H1 (cell line): ENCODE measurements around the gene SGSH.

Experiments
- EP300 ChIP-seq, 2 experiments: IDR thresholded peaks; 1 replicate in 1 of 2; 2 replicates in 1 of 2; pipeline ENCODE4 v1.6.1; 2011 to 2012; ENCODE audit warnings: low read depth in 2 of 2, low read length in 2 of 2, mild to moderate bottlenecking in 2 of 2, borderline replicate concordance in 1 of 2, inconsistent platforms in 1 of 2, moderate library complexity in 1 of 2
- HDAC2 ChIP-seq, 2 experiments: fragments of 300-600 bp in 1 of 2; sonication (generic) in 1 of 2; IDR thresholded peaks; 2 replicates each; pipeline ENCODE4 v1.6.1; 2011 to 2012; ENCODE audit warnings: low read depth in 2 of 2, low read length in 2 of 2, mild to moderate bottlenecking in 2 of 2, moderate library complexity in 2 of 2, borderline replicate concordance in 1 of 2, inconsistent platforms in 1 of 2
- JUND ChIP-seq: IDR thresholded peaks from 2 replicates; pipeline ENCODE4 v1.6.1; 2011; ENCODE audit warnings: mild to moderate bottlenecking, improper control_type of control experiment, low read length
- NRF1 ChIP-seq: IDR thresholded peaks from 2 replicates; pipeline ENCODE4 v1.6.1; 2011; ENCODE audit warnings: mild to moderate bottlenecking, low read depth, low read length, improper control_type of control experiment
- TAF1 ChIP-seq: IDR thresholded peaks from 2 replicates; pipeline ENCODE4 v1.6.1; 2011; ENCODE audit warnings: mild to moderate bottlenecking, low read depth, low read length
- TF ChIP-seq, protein P1 (sequence below), 3 experiments: IDR thresholded peaks; 1 replicate in 2 of 3; 2 replicates in 1 of 3; pipeline versions ENCODE4 v1.5.1 to v1.6.1; 2011; ENCODE audit warnings: low read length in 3 of 3, mild to moderate bottlenecking in 3 of 3, inconsistent platforms in 2 of 3, low read depth in 1 of 3, moderate library complexity in 1 of 3; ENCODE audit not compliant: insufficient read depth in 1 of 3; ENCODE audit errors: control extremely low read depth in 1 of 3
- TF ChIP-seq, protein P2 (sequence below): IDR thresholded peaks from 2 replicates; pipeline ENCODE4 v1.6.1; 2011; ENCODE audit warnings: low read depth, mild to moderate bottlenecking, low read length; ENCODE audit not compliant: insufficient read depth

DNA sequence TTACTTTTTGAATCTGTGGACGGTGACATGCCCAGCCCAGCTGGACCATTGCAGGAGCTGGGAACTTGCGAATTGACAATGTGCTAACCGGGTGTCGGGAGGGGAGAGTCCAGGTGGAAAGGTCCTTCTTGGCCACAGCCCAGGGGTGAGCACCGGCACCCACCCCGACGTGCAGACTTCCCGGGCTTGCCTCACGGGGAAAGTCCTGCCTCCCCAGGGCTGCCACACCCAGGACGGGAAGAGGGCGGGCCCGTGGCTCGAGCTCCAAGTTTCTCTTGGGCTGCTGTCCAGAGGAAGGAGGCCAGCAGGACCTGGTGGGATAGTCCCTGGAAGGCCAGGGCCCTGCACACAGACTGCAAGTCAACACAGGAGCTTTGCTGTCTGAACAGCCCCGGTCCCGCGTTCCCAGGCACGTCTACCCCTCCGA lies 32.6 kb downstream of the SGSH start:
- TF ChIP-seq, protein P1, sequence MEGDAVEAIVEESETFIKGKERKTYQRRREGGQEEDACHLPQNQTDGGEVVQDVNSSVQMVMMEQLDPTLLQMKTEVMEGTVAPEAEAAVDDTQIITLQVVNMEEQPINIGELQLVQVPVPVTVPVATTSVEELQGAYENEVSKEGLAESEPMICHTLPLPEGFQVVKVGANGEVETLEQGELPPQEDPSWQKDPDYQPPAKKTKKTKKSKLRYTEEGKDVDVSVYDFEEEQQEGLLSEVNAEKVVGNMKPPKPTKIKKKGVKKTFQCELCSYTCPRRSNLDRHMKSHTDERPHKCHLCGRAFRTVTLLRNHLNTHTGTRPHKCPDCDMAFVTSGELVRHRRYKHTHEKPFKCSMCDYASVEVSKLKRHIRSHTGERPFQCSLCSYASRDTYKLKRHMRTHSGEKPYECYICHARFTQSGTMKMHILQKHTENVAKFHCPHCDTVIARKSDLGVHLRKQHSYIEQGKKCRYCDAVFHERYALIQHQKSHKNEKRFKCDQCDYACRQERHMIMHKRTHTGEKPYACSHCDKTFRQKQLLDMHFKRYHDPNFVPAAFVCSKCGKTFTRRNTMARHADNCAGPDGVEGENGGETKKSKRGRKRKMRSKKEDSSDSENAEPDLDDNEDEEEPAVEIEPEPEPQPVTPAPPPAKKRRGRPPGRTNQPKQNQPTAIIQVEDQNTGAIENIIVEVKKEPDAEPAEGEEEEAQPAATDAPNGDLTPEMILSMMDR (IDR thresholded peaks at IDR 0.05; ENCODE audit: control extremely low read depth in 1 of 3, insufficient read depth in 1 of 3, low read depth in 1 of 3, low read length in 3 of 3), result no peak
- TF ChIP-seq NRF1 (no peak), HDAC2 (IDR thresholded peaks at IDR 0.05; ENCODE audit: borderline replicate concordance in 1 of 2, low read depth in 2 of 2, low read length in 2 of 2) (no peak), EP300 (IDR thresholded peaks at IDR 0.05; ENCODE audit: borderline replicate concordance in 1 of 2, low read depth in 2 of 2, low read length in 2 of 2) (no peak), JUND (no peak), TAF1 (no peak)
- TF ChIP-seq, protein P2, sequence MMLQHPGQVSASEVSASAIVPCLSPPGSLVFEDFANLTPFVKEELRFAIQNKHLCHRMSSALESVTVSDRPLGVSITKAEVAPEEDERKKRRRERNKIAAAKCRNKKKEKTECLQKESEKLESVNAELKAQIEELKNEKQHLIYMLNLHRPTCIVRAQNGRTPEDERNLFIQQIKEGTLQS, result no peak
